B cell (primary cell): Measurements from ENCODE around the gene GFPT2. TPM values are rescaled to one million over a fixed set of nuclear protein-coding genes. Genes with fewer than 3 reads are reported as not detected.

ENCODE experiments used
- ATAC-seq: fragments of 200-7000 bp; cut with Tn5 transposase; one replicate; pipeline ENCODE4 v1.10.0; 2021; ENCODE audit warnings: low read depth, mild to moderate bottlenecking, moderate number of reproducible peaks, moderate library complexity
- CTCF ChIA-PET: fragments of 350-600 bp; sonication (Branson Sonifier 250); formaldehyde crosslinking; loops from one replicate; lab custom pipeline; 2021; ENCODE audit warnings: antibody characterized with exemption, inconsistent platforms; lab: Charles Lee
- POLR2A ChIA-PET: fragments of 350-600 bp; sonication (Branson Sonifier 250); formaldehyde crosslinking; loops from one replicate; lab custom pipeline; 2021; ENCODE audit warnings: antibody characterized with exemption; lab: Charles Lee
- DNase-seq: peaks from one replicate; pipeline ENCODE4 v3.0.0; 2013
- H2AFZ ChIP-seq: 2 replicates; pipeline ENCODE4 v1.6.1; 2012; ENCODE audit warnings: mild to moderate bottlenecking, low read depth, low read length; ENCODE audit not compliant: insufficient read depth, poor library complexity, severe bottlenecking
- H3K27ac ChIP-seq, 2 donors: 1 replicate in 1 of 2; 2 replicates in 1 of 2; pipeline ENCODE4 v1.5.1; 2012 to 2013; ENCODE audit warnings: low read length in 2 of 2, mild to moderate bottlenecking in 2 of 2, moderate library complexity in 1 of 2
- H3K27me3 ChIP-seq, 4 experiments: fragments of 200-600 bp in 1 of 4; sonication (generic) in 1 of 4; replicated peaks in 1 of 4; 1 replicate in 2 of 4; 2 replicates in 2 of 4; pipeline versions ENCODE4 v1.6.1 to v1.7.0; 2013 to 2016; ENCODE audit warnings: low read length in 3 of 4, mild to moderate bottlenecking in 2 of 4, mixed read lengths in 1 of 4, moderate library complexity in 1 of 4; ENCODE audit not compliant: insufficient read depth in 4 of 4, control insufficient read depth in 3 of 4; ENCODE audit errors: control extremely low read depth in 1 of 4
- H3K36me3 ChIP-seq, 2 experiments: replicated peaks in 1 of 2; 1 replicate in 1 of 2; 2 replicates in 1 of 2; pipeline versions ENCODE4 v1.6.1 to v1.7.1; 2013; ENCODE audit warnings: low read length in 1 of 2; ENCODE audit not compliant: insufficient read depth in 2 of 2, control insufficient read depth in 1 of 2; ENCODE audit errors: control extremely low read depth in 1 of 2, extremely low read depth in 1 of 2
- H3K4me1 ChIP-seq, 2 donors: fragments of 200-600 bp in 1 of 2; sonication (generic) in 1 of 2; 1 replicate in 1 of 2; 2 replicates in 1 of 2; pipeline versions ENCODE4 v1.5.1 to v1.6.1; 2013 to 2017; ENCODE audit warnings: low read length in 2 of 2; ENCODE audit not compliant: control insufficient read depth in 2 of 2, insufficient read depth in 2 of 2
- H3K4me2 ChIP-seq: replicated peaks from 2 replicates; pipeline ENCODE3; 2012; ENCODE audit warnings: mild to moderate bottlenecking, low read depth, low read length; ENCODE audit not compliant: poor library complexity, severe bottlenecking
- H3K4me3 ChIP-seq, 5 experiments: fragments of 200-600 bp in 1 of 5; sonication (generic) in 1 of 5; 1 replicate in 3 of 5; 2 replicates in 2 of 5; pipeline versions ENCODE4 v1.5.1 to v1.7.0; 2011 to 2016; ENCODE audit warnings: low read length in 4 of 5, mild to moderate bottlenecking in 4 of 5, low read depth in 2 of 5, control low read depth in 1 of 5, moderate library complexity in 1 of 5; ENCODE audit not compliant: insufficient read depth in 1 of 5; ENCODE audit errors: control extremely low read depth in 1 of 5, extremely low read depth in 1 of 5
- H3K79me2 ChIP-seq: fragments of 200-600 bp; sonication (generic); one replicate; pipeline ENCODE4 v1.6.0; 2016; ENCODE audit warnings: low read length; ENCODE audit not compliant: control insufficient read depth, insufficient read depth
- H3K9ac ChIP-seq: fragments of 200-600 bp; sonication (generic); 2 replicates; pipeline ENCODE4 v1.6.1; 2017; ENCODE audit warnings: mild to moderate bottlenecking, low read length, moderate library complexity
- H3K9me3 ChIP-seq, 3 donors: one replicate each; pipeline versions ENCODE4 v1.6.1 to v1.7.1; 2013; ENCODE audit warnings: low read length in 2 of 3; ENCODE audit not compliant: control insufficient read depth in 2 of 3, insufficient read depth in 1 of 3; ENCODE audit errors: control extremely low read depth in 1 of 3
- H4K20me1 ChIP-seq: 2 replicates; pipeline ENCODE4 v1.6.0; 2012; ENCODE audit warnings: mild to moderate bottlenecking, low read length; ENCODE audit not compliant: insufficient read depth, control insufficient read depth, poor library complexity, severe bottlenecking
- H3K27ac Mint-ChIP-seq: one replicate; pipeline ENCODE4 v1.8.0; 2021; ENCODE audit warnings: mixed read lengths
- H3K27me3 Mint-ChIP-seq: one replicate; pipeline ENCODE4 v1.8.0; 2021; ENCODE audit warnings: mixed read lengths
- H3K4me1 Mint-ChIP-seq: one replicate; pipeline ENCODE4 v1.8.0; 2021; ENCODE audit warnings: mixed read lengths
- H3K4me3 Mint-ChIP-seq: one replicate; pipeline ENCODE4 v1.8.0; 2021; ENCODE audit warnings: mixed read lengths
- H3K9me3 Mint-ChIP-seq: one replicate; pipeline ENCODE4 v1.8.0; 2022; ENCODE audit warnings: mixed read lengths; ENCODE audit not compliant: insufficient read depth
- CTCF ChIP-seq: fragments of 200-600 bp; IDR thresholded peaks from one replicate; pipeline ENCODE4 v1.8.0; 2022; ENCODE audit warnings: antibody characterized with exemption, mild to moderate bottlenecking
- EZH2 ChIP-seq: IDR thresholded peaks from 2 replicates; pipeline ENCODE4 v1.6.1; 2012; ENCODE audit warnings: borderline replicate concordance, low read depth, mild to moderate bottlenecking, moderate library complexity, low read length; ENCODE audit not compliant: insufficient read depth, poor library complexity, severe bottlenecking
- WGBS: methylation state at CpG from one replicate; pipeline ENCODE4 v1.1.5; 2013; ENCODE audit warnings: missing lambda C conversion rate; ENCODE audit not compliant: insufficient coverage; 5-methylcytosine and 5-hydroxymethylcytosine counted together
- intact Hi-C: fragments of 100-400 bp; cut with micrococcal nuclease; formaldehyde crosslinking; loops from one replicate; pipeline ENCODE4 v1.10.0; 2022
- polyA plus RNA-seq: library from polyadenylated mRNA; depleted of rRNA; stranded (reverse); fragments of >200 nt; gene quantifications from 2 replicates; pipeline ENCODE4 v1.2.3, GENCODE V29; 2012
- total RNA-seq, 2 donors: library from RNA; stranded (reverse); fragments of 120-200 nt in 1 of 2; gene quantifications; 1 replicate in 1 of 2; 2 replicates in 1 of 2; pipeline versions ENCODE4 v1.2.3 to v1.2.4, GENCODE V29; 2013 to 2022

The GFPT2 gene
- total and polyA plus RNA-seq, 2 donors (not counting 1 experiment from before 2014, with no cell fraction given), result 0.03 to 2.8 TPM

GRCh38 chr5:180304016-180304292, 49.2 kb downstream of the GFPT2 start:
- Histone ChIP-seq H2AFZ (no peak overlapping the region), H3K27me3 (no peaks in the 10 kb centered on the region), H3K4me3 (no peak overlapping the region), H3K79me2 (no peaks in the 10 kb centered on the region), H3K4me2 (no peak overlapping the region), H3K4me1 (no peaks in the 10 kb centered on the region), H3K27ac (no peak overlapping the region), H3K36me3 (no peaks in the 10 kb centered on the region), H3K9ac (no peak overlapping the region), H4K20me1 (no peaks in the 10 kb centered on the region), H3K9me3 (no peaks in the 10 kb centered on the region)
- ATAC-seq, result no peak
- TF ChIP-seq CTCF, result no peak
- no peak for TF ChIP-seq EZH2
- Mint-ChIP-seq H3K9me3 (no peaks in the 10 kb centered on the region), H3K4me1 (no peaks in the 10 kb centered on the region), H3K27me3 (peaks cover 16% of the 10 kb centered on the region), H3K27ac (no peak overlapping the region), H3K4me3 (no peak overlapping the region)
- DNase-seq, result no peak
- WGBS, result no CpG with 5 or more reads among the region's 4 CpGs
- POLR2A ChIA-PET, result no interaction called here
- intact Hi-C loops, result no loop called here
- CTCF ChIA-PET, result interaction anchor here (1.0 to 2.1 kb wide), 3 partner anchors 10 to 25 kb away, joined by 3 to 10 read pairs (median 6); no protein-coding TSS in a partner anchor

DNA sequence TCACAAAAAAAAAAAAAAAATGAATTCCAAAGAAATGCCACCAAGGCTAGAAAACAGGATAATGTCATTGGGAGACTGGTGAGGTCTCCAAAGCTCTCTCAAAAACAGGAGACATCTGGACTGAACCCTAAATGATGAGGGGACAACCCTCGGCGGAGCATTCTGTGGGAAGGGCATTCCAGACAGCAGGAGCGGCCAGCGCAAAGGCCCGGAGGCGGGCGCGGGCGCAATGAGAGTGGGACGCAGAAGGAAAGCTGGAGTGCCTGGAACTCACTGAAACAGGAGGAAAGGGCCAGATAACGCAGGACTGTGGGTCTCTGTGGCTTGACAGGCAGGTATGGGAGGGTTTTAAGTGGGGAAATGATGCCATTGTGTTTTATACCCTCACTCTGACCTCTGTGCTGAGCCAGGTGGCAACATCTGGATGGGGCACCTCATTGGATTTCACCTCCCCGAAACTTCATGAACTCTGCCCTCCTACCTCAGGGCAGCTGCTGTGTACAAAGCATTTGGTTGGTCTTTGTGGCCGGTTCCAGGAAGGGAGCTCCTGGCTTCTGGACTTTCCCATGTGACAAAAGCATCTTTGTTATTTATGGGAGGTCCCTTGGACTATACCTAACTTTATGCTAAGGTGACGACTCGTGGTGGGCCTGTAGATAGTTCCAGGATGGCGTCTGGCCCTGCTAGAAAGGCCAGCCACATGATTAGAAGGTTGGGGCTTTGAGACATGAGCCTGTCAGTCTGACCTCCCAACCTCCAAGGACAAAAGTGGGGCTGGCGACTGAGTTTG, 49.7 kb downstream of the GFPT2 start:
- ATAC-seq, result no peak
- no peak overlapping the region for H3K9ac ChIP-seq
- no peaks in the 10 kb centered on the region for H3K4me1 ChIP-seq
- POLR2A ChIA-PET, result no interaction called here
- Mint-ChIP-seq H3K27ac (no peak overlapping the region), H3K4me1 (no peaks in the 10 kb centered on the region), H3K9me3 (no peaks in the 10 kb centered on the region), H3K4me3 (no peak overlapping the region), H3K27me3 (peaks cover 16% of the 10 kb centered on the region)
- CTCF ChIA-PET, result interaction anchor here (1.0 to 1.6 kb wide), 3 partner anchors 9 to 26 kb away, joined by 3 to 10 read pairs (median 5); no protein-coding TSS in a partner anchor
- no peaks in the 10 kb centered on the region for H3K27me3 ChIP-seq
- no peak overlapping the region for H3K27ac ChIP-seq
- TF ChIP-seq CTCF (no peak), EZH2 (no peak)
- no peak for DNase-seq
- no peaks in the 10 kb centered on the region for H3K9me3 ChIP-seq
- WGBS, result 94% methylated on average over 16 of the region's 17 CpGs
- no peak overlapping the region for H3K4me2 ChIP-seq
- no peak overlapping the region for H2AFZ ChIP-seq
- intact Hi-C loops, result no loop called here
- H3K79me2 ChIP-seq, result no peaks in the 10 kb centered on the region
- H4K20me1 ChIP-seq, result no peaks in the 10 kb centered on the region
- no peak overlapping the region for H3K4me3 ChIP-seq
- H3K36me3 ChIP-seq, result no peaks in the 10 kb centered on the region
